ENCODE results near the gene MAPK6. TPM values are rescaled to one million over a fixed set of nuclear protein-coding genes. Genes with fewer than 3 reads are reported as not detected.
"Not testable (repeated sequence)": the region's sequence is repeated elsewhere in the genome, so short reads cannot be mapped to it uniquely, and the experiment has no call there.

The MAPK6 gene
- total RNA-seq, 1 donor, result 14.3 TPM

GRCh38 chr15:52042051-52042851, 23.2 kb downstream of the MAPK6 start:
- no peak for DNase-seq (ENCODE audit: low read depth in 2 of 3, low spot score in 2 of 3)

- peak; percentile 17 to 65 (median 25) for DNase-seq (ENCODE audit: low read depth in 2 of 3, low spot score in 2 of 3)
Measured at GRCh38 chr15:52045795-52046298, 26.8 kb downstream of the MAPK6 start.

GRCh38 chr15:52046552-52046951, 27.5 kb downstream of the MAPK6 start:
- not testable (repeated sequence) for DNase-seq (ENCODE audit: low read depth in 2 of 3, low spot score in 2 of 3)

GRCh38 chr15:52050416-52050815, 31.4 kb downstream of the MAPK6 start:
- no peak for DNase-seq (ENCODE audit: low read depth in 2 of 3, low spot score in 2 of 3)

GRCh38 chr15:52052066-52052935, 33.3 kb downstream of the MAPK6 start:
- DNase-seq (ENCODE audit: low read depth in 2 of 3, low spot score in 2 of 3), result no peak

- DNase-seq (ENCODE audit: low read depth in 2 of 3, low spot score in 2 of 3), result no peak
Measured at GRCh38 chr15:52054381-52054780, 35.4 kb downstream of the MAPK6 start.

GRCh38 chr15:52054858-52055257, 35.8 kb downstream of the MAPK6 start:
- not testable (repeated sequence) for DNase-seq (ENCODE audit: low read depth in 2 of 3, low spot score in 2 of 3)

- DNase-seq (ENCODE audit: low read depth in 2 of 3, low spot score in 2 of 3), result no peak
Measured at GRCh38 chr15:52056001-52056400, 37.0 kb downstream of the MAPK6 start.

GRCh38 chr15:52056496-52056895, 37.5 kb downstream of the MAPK6 start:
- DNase-seq (ENCODE audit: low read depth in 2 of 3, low spot score in 2 of 3), result no peak

GRCh38 chr15:52057996-52058395, 39.0 kb downstream of the MAPK6 start:
- no peak for DNase-seq (ENCODE audit: low read depth in 2 of 3, low spot score in 2 of 3)

- DNase-seq (ENCODE audit: low read depth in 2 of 3, low spot score in 2 of 3), result no peak
Measured at GRCh38 chr15:52060501-52060900, 41.5 kb downstream of the MAPK6 start.

- no peak for DNase-seq (ENCODE audit: low read depth in 2 of 3, low spot score in 2 of 3)
Measured at GRCh38 chr15:52066842-52067544, 48.0 kb downstream of the MAPK6 start.

GRCh38 chr15:52067545-52067926, 48.5 kb downstream of the MAPK6 start:
- DNase-seq (ENCODE audit: low read depth in 2 of 3, low spot score in 2 of 3), result no peak

GRCh38 chr15:52068004-52068615, 49.1 kb downstream of the MAPK6 start:
- DNase-seq (ENCODE audit: low read depth in 2 of 3, low spot score in 2 of 3), result no peak

- DNase-seq (ENCODE audit: low read depth in 2 of 3, low spot score in 2 of 3), result no peak
Measured at GRCh38 chr15:52069559-52069958, 50.5 kb downstream of the MAPK6 start.

- DNase-seq (ENCODE audit: low read depth in 2 of 3, low spot score in 2 of 3), result no peak
Measured at GRCh38 chr15:52071570-52071969, 52.6 kb downstream of the MAPK6 start.

GRCh38 chr15:52076889-52077781, 58.1 kb downstream of the MAPK6 start:
- no peak for DNase-seq (ENCODE audit: low read depth in 2 of 3, low spot score in 2 of 3)

- DNase-seq (ENCODE audit: low read depth in 2 of 3, low spot score in 2 of 3), result no peak
Measured at GRCh38 chr15:52078197-52078875, 59.3 kb downstream of the MAPK6 start.

Measured in hematopoietic multipotent progenitor cell (in vitro differentiated cells).